K562 (cell line): ENCODE measurements around the gene IFT81. TPM values are rescaled to one million over a fixed set of nuclear protein-coding genes. Genes with fewer than 3 reads are reported as not detected.

ENCODE experiments used
- CHD2 ChIP-seq: IDR thresholded peaks from 2 replicates; pipeline ENCODE4 v1.6.1; 2011; ENCODE audit warnings: low read depth, low read length
- GABPA ChIP-seq: fragments of 200-800 bp; sonication (Bioruptor generic); conservative IDR thresholded peaks from 2 replicates; pipeline ENCODE4 v1.6.1; 2016; ENCODE audit warnings: low read depth, missing genetic modification characterization, missing compliant biosample characterization
- L3MBTL2 ChIP-seq: fragments of 450-650 bp; IDR thresholded peaks from 2 replicates; pipeline ENCODE4 v1.6.1; 2016; ENCODE audit warnings: mild to moderate bottlenecking, moderate library complexity
- MAX ChIP-seq: sonication (generic); formaldehyde crosslinking; IDR thresholded peaks from 2 replicates; pipeline ENCODE4 v1.9.0; 2022; ENCODE audit warnings: mild to moderate bottlenecking, missing genetic modification reagents
- MIER1 ChIP-seq: fragments of 450-650 bp; IDR thresholded peaks from 2 replicates; pipeline ENCODE4 v1.6.1; 2016; ENCODE audit warnings: antibody characterized with exemption, mild to moderate bottlenecking, low read depth
- MNT ChIP-seq, 2 experiments: fragments of 450-650 bp; conservative IDR thresholded peaks; 2 replicates each; pipeline ENCODE4 v1.6.1; 2017; ENCODE audit warnings: mild to moderate bottlenecking in 2 of 2, moderate library complexity in 2 of 2
- RBM39 ChIP-seq: fragments of 200-400 bp; formaldehyde crosslinking; optimal IDR thresholded peaks from 2 replicates; pipeline ENCODE3; 2018; ENCODE audit warnings: low read depth, low read length
- SREBF2 ChIP-seq: sonication (generic); formaldehyde crosslinking; IDR thresholded peaks from 2 replicates; pipeline ENCODE4 v1.4.0; 2020; ENCODE audit warnings: mild to moderate bottlenecking, missing genetic modification reagents
- TOE1 ChIP-seq, 2 experiments: fragments of 450-650 bp in 1 of 2; sonication (generic) in 1 of 2; formaldehyde crosslinking in 1 of 2; IDR thresholded peaks; 2 replicates each; pipeline versions ENCODE4 v1.7.1 to v1.8.0; 2016 to 2022; ENCODE audit warnings: borderline replicate concordance in 2 of 2, mild to moderate bottlenecking in 2 of 2, antibody characterized with exemption in 1 of 2, inconsistent platforms in 1 of 2, low read depth in 1 of 2, missing genetic modification reagents in 1 of 2, moderate library complexity in 1 of 2
- USF2 ChIP-seq: sonication (generic); formaldehyde crosslinking; IDR thresholded peaks from 2 replicates; pipeline ENCODE4 v1.5.0; 2020; ENCODE audit warnings: missing genetic modification reagents
- ZBTB43 ChIP-seq: sonication (generic); formaldehyde crosslinking; IDR thresholded peaks from 2 replicates; pipeline ENCODE4 v1.8.0; 2023; ENCODE audit warnings: mild to moderate bottlenecking, missing genetic modification reagents
- ZFX ChIP-seq: sonication (generic); formaldehyde crosslinking; IDR thresholded peaks from 2 replicates; pipeline ENCODE4 v1.8.0; 2022; ENCODE audit warnings: mild to moderate bottlenecking, missing genetic modification reagents, moderate library complexity
- ZNF347 ChIP-seq: fragments of 450-650 bp; formaldehyde crosslinking; IDR thresholded peaks from 2 replicates; pipeline ENCODE4 v1.4.0; 2020; ENCODE audit warnings: low read depth, mild to moderate bottlenecking, moderate library complexity
- polyA plus RNA-seq, 8 experiments: library from polyadenylated mRNA; depleted of rRNA in 4 of 8; stranded (reverse) in 5 of 8; unstranded in 3 of 8; fragments of >200 nt; fragmentation: Nextera tagmentation in 2 of 8; fragmentation: Illumina TruSeq in 1 of 8; extraction: Ambion mirVana in 2 of 8; extraction: Trizol in 1 of 8; gene quantifications; 2 replicates each; pipeline versions ENCODE4 v1.2.1 to v1.2.3, GENCODE V29; 2011 to 2014; ENCODE audit warnings: inconsistent platforms in 1 of 8, missing spikeins in 1 of 8
- total RNA-seq, 7 experiments: library from RNA; depleted of rRNA in 6 of 7; stranded (reverse); fragments of >200 nt in 6 of 7; fragmentation: Illumina TruSeq in 2 of 7; extraction: Trizol in 2 of 7; gene quantifications; 2 replicates each; pipeline versions ENCODE4 v1.2.1 to v1.2.3, GENCODE V29; 2011 to 2021; ENCODE audit warnings: low replicate concordance in 1 of 7
- TF ChIP-seq, protein P1 (sequence below), 2 experiments: fragments of 450-650 bp; formaldehyde crosslinking in 1 of 2; IDR thresholded peaks; 2 replicates each; pipeline versions ENCODE4 v1.4.0 to v1.6.1; 2014 to 2020; ENCODE audit warnings: mild to moderate bottlenecking in 2 of 2, borderline replicate concordance in 1 of 2, low read depth in 1 of 2

IFT81 gene
- total and polyA plus RNA-seq, 9 of the 15 experiments (the other 6 are each of a cell fraction or from before 2014, with no cell fraction given), result 2.8 to 11.9 (median 7.9) TPM

DNA sequence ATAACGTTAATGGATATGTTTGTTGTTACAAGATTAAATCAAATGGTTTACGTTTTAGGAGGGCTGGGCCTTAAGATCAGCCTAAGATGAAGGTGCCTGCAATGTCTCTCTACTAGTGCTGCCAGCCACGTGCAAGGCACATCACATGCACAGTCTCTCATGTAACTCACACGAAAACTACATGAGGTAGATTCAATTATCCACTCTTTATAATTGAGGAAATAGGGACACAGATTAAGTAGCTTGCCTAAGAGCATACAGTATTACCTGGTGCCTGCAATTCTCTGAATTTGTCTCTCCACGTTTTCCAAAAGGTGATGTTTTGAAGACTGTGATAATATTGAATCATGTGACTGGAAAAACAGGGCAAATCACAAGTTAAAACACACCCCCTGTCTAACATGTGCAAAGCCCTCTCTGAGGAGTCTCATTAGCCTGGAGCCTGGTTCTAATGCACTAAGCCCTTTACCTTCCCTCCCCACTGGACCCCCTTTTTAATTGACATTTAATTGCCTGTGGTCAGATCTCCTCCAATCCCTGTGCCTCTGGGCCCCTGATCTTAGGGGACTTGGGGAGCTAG lies 142.3 kb downstream of the IFT81 start (continued):
- TF ChIP-seq MAX (peak; percentile 60; the same call in 1 of the 2 replicates), ZBTB43 (CRISPR knock-in tag) (no peak), TOE1 (IDR thresholded peaks at IDR 0.05; ENCODE audit: borderline replicate concordance) (peak; percentile 71), TOE1 (CRISPR knock-in tag; IDR thresholded peaks at IDR 0.05; ENCODE audit: borderline replicate concordance, low read depth) (no peak), SREBF2 (CRISPR knock-in tag) (no peak), RBM39 (no peak), GABPA (tag) (no peak), MNT (conservative IDR thresholded peaks at IDR 0.05) (peak; percentile 58; a peak in 2 of 4 replicates), CHD2 (no peak), ZFX (peak; percentile 52), MIER1 (no peak), L3MBTL2 (peak; percentile 96), ZNF347 (CRISPR knock-in tag) (no peak), USF2 (CRISPR knock-in tag) (peak; percentile 27; the same call in 1 of the 2 replicates)
- TF ChIP-seq, protein P1, sequence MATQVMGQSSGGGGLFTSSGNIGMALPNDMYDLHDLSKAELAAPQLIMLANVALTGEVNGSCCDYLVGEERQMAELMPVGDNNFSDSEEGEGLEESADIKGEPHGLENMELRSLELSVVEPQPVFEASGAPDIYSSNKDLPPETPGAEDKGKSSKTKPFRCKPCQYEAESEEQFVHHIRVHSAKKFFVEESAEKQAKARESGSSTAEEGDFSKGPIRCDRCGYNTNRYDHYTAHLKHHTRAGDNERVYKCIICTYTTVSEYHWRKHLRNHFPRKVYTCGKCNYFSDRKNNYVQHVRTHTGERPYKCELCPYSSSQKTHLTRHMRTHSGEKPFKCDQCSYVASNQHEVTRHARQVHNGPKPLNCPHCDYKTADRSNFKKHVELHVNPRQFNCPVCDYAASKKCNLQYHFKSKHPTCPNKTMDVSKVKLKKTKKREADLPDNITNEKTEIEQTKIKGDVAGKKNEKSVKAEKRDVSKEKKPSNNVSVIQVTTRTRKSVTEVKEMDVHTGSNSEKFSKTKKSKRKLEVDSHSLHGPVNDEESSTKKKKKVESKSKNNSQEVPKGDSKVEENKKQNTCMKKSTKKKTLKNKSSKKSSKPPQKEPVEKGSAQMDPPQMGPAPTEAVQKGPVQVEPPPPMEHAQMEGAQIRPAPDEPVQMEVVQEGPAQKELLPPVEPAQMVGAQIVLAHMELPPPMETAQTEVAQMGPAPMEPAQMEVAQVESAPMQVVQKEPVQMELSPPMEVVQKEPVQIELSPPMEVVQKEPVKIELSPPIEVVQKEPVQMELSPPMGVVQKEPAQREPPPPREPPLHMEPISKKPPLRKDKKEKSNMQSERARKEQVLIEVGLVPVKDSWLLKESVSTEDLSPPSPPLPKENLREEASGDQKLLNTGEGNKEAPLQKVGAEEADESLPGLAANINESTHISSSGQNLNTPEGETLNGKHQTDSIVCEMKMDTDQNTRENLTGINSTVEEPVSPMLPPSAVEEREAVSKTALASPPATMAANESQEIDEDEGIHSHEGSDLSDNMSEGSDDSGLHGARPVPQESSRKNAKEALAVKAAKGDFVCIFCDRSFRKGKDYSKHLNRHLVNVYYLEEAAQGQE (IDR thresholded peaks at IDR 0.05; ENCODE audit: borderline replicate concordance), result 0 out of 2 replicates have a peak, but pooled peaks have one; percentile 8
- TF ChIP-seq, protein P1 (CRISPR knock-in tag; IDR thresholded peaks at IDR 0.05; ENCODE audit: low read depth), result no peak
